ENCODE measurements around the gene UBXN7.
A peak's percentile ranks its signal among the peaks of the same experiment; 100 is the strongest.
"Not testable (repeated sequence)": the region's sequence is repeated elsewhere in the genome, so short reads cannot be mapped to it uniquely, and the experiment has no call there.

UBXN7 gene

DNA sequence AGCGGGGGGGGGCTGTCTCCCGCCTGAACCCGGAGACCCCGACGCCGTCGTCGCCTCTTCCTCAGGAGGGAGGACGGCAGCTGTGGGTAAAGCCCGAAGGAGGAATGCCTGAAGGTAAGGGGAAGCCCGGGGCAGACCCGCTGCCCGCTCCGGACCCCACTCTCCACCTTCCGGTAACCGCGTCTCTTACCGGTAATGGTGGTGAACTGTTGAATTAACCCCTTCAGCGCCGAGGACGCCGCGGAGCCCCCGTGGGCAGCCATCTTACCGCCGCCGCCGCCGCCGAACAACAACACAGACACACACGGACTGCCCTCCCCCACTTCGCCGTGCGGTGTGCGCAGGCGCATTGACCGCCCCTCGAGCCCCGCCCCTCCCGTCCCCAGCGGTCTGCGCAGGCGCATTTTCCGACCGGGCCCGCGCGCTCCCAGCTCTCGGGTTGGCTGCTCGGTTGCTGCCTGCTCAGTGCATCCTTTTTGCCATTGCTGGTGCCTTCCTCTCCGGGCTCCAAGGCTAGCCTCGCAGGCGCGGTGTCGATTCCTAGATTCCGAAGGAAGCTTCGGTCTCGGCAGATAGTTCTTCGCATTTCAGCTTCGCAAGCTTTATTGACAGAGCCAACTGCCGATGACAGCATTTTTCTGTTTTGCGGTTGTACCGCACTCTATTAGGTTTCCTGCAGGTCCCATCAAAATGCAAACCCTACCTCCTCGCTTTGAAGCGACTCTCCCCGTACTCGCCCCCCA is at the start of gene UBXN7:
Gene UBXN7, minus strand, starts transcription at position 291 of the 743 bp plus-strand sequence. Its CDS starts 28 bp downstream, at position 263.
- peak; percentile 92 for DNase-seq

DNA sequence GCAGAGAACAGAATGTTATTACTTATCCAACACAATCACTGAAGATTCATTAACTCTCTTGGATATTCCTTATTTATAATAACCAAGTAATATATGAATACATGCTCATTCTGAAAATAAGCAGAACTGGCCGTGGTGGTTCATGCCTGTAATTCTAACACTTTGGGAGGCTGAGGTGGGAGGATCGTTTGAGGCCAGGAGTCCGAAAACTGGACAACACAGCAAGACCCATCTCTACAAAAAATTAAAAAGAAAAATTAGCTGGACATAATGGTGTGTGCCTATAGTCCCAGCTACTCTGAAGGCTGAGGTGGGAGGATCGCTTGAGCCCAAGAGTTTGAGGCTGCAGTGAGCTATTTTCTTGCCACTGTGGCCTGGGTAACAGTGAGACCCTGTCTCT is 45.5 kb upstream of the UBXN7 start:
- no peak for DNase-seq

DNA sequence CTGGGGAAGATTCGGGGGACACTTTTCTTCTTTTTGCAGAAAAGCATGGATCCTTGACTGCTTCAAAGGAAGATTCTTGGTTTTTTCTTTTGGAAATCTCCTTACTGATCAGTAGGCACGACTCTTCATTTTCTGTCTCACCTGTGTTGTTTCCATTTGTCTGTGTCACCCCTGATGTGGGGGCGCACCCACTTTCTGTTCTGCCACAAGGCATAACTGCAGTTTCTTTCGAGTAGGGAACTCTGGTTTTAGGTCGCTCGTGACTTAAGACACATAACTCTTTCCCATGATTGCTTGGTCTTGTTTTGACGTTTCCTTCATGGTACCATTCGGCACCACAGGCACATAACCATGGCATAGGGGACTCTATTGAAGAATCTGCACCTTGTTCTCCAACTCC is 40.1 kb upstream of the UBXN7 start:
- DNase-seq: no peak

GRCh38 chr3:196471551-196471950 is 39.3 kb upstream of the UBXN7 start:
- DNase-seq: no peak

DNA sequence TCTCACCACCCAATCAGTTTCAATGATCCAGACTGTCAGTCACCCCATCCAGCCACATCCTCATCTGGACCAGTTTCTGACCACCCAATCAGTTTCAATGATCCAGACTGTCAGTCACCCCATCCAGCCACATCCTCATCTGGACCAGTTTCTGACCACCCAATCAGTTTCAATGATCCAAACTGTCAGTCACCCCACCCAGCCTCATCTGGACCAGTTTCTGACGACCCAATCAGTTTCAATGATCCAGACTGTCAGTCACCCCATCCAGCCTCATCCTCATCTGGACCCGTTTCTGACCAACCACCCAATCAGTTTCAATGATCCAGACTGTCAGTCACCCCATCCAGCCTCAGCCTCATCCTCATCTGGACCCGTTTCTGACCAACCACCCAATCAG is 38.0 kb upstream of the UBXN7 start:
- not testable (repeated sequence) for DNase-seq

- DNase-seq: no peak
These were observed 31.6 kb upstream of the UBXN7 start for GRCh38 chr3:196463804-196464203.

DNA sequence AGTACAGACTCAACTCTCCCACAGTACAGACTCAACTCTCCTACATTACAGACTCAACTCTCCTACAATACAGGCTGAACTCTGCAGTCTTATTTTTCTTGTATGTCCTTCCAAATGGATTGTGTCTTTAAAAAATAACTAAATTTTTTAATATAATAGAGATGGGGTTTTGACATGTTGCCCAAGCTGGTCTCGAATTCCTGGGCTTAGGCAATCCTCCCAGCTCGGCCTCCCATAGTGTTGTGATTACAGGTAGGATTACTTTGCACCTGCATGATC is 31.2 kb upstream of the UBXN7 start:
- DNase-seq: no peak

- not testable (repeated sequence) for DNase-seq
These were observed 30.7 kb upstream of the UBXN7 start for GRCh38 chr3:196462680-196463477.

GRCh38 chr3:196458063-196458462 is 25.8 kb upstream of the UBXN7 start:
- DNase-seq: no peak

GRCh38 chr3:196457470-196457869 is 25.2 kb upstream of the UBXN7 start:
- not testable (repeated sequence) for DNase-seq

GRCh38 chr3:196454935-196455334 is 22.7 kb upstream of the UBXN7 start:
- DNase-seq: no peak

DNA sequence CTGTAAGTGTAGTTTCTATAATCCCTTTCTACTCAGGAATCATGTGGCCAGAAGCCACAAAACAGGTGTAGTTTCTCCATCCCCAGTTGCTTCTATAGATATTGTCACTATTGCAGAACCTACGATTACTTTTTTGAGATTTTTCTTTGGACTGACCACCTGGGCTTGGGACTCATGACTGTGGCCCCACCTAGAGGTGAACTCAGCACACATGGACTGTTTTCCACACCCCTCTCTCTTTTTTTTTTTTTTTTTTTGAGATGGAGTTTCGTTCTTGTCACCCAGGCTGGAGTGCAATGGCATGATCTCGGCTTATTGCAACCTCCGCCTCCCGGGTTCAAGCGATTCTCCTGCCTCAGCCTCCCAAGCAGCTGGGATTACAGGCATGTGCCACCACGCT is 13.2 kb upstream of the UBXN7 start:
- not testable (repeated sequence) for DNase-seq

DNA sequence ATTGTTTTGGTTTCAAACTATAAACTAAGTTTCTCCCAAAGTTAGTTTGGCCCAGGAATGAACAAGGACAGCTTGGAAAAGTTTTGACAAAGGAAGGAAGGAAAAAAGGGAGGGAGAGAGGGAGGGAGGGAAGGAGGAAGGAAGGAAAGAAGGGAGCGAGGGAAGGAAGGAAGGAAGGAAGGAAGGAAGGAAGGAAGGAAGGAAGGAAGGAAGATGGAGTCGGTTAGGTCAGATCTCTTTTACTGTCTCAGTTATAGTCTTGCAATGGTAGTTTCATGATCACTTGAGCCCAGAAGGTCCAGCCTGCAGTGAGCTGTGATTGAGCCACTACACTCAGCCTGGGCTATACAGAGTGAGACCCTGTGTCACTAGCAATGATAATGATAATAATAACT is 12.3 kb upstream of the UBXN7 start:
- DNase-seq: no peak

DNA sequence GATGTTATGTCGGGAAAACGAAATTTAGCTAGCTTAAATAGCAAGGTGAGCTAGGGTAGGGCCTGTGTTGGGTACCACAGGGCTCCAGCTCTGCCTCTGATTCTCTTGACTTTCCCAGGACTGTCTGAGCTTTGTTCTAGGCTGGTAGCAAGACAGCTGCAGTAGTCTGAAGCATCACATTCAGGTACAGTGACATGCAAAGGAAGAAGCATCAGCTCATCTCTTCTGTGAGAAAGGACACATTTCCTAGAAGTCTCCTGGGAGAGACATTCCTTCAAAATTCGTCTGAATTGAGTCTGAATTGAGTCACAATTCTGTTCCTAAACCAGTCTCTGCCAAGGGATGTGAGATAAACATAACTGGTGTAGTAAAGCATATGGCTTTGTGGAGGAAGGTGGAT is 8.5 kb upstream of the UBXN7 start:
- no peak for DNase-seq

DNA sequence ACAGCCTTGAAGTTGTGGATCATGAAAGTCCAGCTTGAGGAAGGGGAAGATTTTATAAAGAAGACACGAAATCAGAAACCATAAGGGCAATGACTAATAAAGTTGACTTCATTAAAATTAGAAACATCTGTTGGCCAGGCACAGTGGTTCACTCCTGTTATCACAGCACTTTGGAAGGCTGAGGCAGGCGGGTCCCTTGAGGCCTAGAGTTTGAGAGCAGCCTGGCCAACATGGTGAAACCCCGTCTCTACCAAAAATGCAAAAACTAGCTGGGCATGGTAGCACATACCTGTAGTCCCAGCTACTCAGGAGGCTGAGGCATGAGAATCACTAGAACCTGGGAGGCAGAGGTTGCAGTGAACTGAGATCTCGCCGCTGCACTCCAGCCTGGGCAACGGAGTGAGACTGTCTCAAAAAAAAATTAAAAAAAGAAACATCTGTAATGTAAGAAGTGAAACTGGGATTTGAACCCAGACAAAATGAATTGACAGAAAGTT is 7.9 kb upstream of the UBXN7 start:
- no peak for DNase-seq

GRCh38 chr3:196431181-196432136 is 768 bp downstream of the UBXN7 start:
- DNase-seq: peak; percentile 2

GRCh38 chr3:196428041-196428440 is 4.2 kb downstream of the UBXN7 start:
- no peak for DNase-seq

- not testable (repeated sequence) for DNase-seq
These were observed 7.8 kb downstream of the UBXN7 start for GRCh38 chr3:196424421-196424820.

DNA sequence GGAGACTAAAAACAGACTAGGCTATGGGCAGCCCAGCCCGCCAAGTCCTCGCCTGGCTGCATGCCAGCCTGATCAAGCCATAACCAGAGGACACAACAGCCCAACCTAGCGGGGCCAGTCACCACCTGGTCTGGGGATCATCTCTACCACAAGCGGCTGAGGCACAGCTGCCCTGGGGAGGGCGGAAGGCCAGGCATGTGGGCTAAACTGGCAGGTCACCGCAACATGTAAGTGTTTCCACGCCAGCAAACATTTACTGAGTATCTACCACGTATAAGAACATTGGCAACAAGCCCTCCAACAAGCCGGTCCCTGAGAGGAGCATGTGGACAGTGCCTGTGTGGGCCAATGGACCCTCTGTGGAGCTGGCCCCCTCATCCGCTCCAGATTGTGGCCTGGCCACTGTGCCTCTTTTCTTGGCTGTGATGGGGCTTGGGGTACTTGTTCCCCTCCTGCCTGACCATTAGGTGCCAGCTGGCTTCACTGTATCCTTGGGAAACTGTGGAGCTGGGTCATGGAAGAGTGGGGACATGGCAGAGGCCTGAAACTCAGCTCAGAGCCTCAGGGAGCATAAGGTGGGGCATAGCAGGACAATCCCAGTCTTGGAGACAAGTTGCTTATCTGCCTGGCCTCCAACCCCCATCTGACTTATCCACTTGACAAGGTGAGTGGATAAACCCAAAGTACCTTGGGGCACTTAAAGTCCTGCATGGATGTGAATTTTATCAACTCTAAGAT is 9.0 kb downstream of the UBXN7 start:
- peak; percentile 60 for DNase-seq

GRCh38 chr3:196421668-196422067 is 10.6 kb downstream of the UBXN7 start:
- not testable (repeated sequence) for DNase-seq

DNA sequence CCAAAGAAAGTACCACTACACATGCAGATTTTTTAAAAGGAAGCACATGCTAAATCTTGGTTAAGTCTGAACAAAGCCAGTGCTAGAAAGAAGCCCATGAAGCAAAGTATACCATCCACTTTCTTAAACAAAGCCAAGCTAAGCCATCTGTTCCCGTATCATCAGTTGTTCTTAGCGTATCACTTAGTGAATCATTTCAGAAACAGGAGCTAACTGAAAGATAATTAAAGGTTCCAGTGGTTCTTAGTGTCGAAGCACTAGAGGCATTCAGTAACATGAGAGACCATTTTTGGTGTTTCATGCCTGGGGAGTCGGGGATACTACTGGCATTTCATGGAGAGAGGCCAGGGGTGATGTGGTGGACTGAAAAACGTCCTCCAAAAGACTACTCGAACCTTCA is 12.8 kb downstream of the UBXN7 start:
- DNase-seq: no peak

GRCh38 chr3:196418601-196419000 is 13.6 kb downstream of the UBXN7 start:
- no peak for DNase-seq

All from NCI-H1092 (cell line).